Body of pancreas (tissue), 4 donors: ENCODE results near the gene POLR3K.

Experiments used
- POLR2A ChIP-seq, 3 donors: fragments of 450-650 bp; IDR thresholded peaks; one replicate each; pipeline ENCODE4 v1.6.1; 2016; ENCODE audit warnings: antibody characterized with exemption in 3 of 3, mild to moderate bottlenecking in 2 of 3
- TF ChIP-seq, protein P1 (sequence below), 7 experiments: fragments of 450-650 bp in 4 of 7; fragments of 200-600 bp in 3 of 7; sonication (generic) in 3 of 7; IDR thresholded peaks; one replicate each; pipeline ENCODE4 v1.5.1; 2016 to 2019; ENCODE audit warnings: antibody characterized with exemption in 7 of 7

- TF ChIP-seq, protein P1, sequence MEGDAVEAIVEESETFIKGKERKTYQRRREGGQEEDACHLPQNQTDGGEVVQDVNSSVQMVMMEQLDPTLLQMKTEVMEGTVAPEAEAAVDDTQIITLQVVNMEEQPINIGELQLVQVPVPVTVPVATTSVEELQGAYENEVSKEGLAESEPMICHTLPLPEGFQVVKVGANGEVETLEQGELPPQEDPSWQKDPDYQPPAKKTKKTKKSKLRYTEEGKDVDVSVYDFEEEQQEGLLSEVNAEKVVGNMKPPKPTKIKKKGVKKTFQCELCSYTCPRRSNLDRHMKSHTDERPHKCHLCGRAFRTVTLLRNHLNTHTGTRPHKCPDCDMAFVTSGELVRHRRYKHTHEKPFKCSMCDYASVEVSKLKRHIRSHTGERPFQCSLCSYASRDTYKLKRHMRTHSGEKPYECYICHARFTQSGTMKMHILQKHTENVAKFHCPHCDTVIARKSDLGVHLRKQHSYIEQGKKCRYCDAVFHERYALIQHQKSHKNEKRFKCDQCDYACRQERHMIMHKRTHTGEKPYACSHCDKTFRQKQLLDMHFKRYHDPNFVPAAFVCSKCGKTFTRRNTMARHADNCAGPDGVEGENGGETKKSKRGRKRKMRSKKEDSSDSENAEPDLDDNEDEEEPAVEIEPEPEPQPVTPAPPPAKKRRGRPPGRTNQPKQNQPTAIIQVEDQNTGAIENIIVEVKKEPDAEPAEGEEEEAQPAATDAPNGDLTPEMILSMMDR (IDR thresholded peaks at IDR 0.05), result no peak
- TF ChIP-seq POLR2A (IDR thresholded peaks at IDR 0.05), result no peak
These were observed 48.9 kb upstream of the POLR3K start for GRCh38 chr16:102060-102855.
